Gastrocnemius medialis (tissue), 4 donors: ENCODE results near the gene GIPC1.

ENCODE experiments used
- POLR2A ChIP-seq, 2 donors: fragments of 450-650 bp; IDR thresholded peaks; one replicate each; pipeline ENCODE4 v1.6.1; 2017; ENCODE audit warnings: antibody characterized with exemption in 2 of 2, mild to moderate bottlenecking in 2 of 2, moderate library complexity in 2 of 2
- TF ChIP-seq, protein P1 (sequence below), 5 experiments: fragments of 450-650 bp in 3 of 5; fragments of 200-600 bp in 2 of 5; sonication (generic) in 2 of 5; IDR thresholded peaks in 4 of 5; conservative IDR thresholded peaks in 1 of 5; 1 replicate in 4 of 5; 2 replicates in 1 of 5; pipeline ENCODE4 v1.5.1; 2016 to 2019; ENCODE audit warnings: antibody characterized with exemption in 5 of 5, mild to moderate bottlenecking in 3 of 5, moderate library complexity in 3 of 5

DNA sequence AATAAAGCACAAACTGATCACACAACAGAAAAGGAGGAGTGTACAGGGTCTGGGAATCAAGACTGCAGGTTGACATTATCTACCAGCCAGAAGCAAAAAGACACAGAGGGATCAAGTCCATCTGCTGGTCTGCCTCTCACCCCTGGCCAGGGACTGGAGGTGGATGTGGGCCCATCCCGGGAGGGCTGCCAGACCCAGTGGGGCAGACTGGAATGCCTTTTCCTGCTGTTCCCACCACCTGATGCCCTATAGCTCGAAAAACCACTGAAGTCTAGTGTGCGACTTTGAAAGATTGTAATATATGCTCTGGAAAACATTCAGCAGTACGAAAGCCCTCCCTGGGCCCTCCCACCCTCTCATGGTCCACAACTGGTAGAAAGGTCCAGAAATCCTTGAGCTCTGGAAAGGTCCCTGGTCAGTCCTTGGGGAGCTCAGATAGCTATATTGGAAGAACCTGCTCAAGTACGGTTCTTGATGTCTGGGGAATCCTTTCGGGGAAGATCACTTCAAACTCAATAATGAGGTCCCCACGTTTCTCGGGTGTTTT, 19.6 kb upstream of the GIPC1 start:
- TF ChIP-seq, protein P1, sequence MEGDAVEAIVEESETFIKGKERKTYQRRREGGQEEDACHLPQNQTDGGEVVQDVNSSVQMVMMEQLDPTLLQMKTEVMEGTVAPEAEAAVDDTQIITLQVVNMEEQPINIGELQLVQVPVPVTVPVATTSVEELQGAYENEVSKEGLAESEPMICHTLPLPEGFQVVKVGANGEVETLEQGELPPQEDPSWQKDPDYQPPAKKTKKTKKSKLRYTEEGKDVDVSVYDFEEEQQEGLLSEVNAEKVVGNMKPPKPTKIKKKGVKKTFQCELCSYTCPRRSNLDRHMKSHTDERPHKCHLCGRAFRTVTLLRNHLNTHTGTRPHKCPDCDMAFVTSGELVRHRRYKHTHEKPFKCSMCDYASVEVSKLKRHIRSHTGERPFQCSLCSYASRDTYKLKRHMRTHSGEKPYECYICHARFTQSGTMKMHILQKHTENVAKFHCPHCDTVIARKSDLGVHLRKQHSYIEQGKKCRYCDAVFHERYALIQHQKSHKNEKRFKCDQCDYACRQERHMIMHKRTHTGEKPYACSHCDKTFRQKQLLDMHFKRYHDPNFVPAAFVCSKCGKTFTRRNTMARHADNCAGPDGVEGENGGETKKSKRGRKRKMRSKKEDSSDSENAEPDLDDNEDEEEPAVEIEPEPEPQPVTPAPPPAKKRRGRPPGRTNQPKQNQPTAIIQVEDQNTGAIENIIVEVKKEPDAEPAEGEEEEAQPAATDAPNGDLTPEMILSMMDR (IDR thresholded peaks at IDR 0.05 in 4 of 5, conservative IDR thresholded peaks at IDR 0.05 in 1 of 5), result no peak
- no peak for TF ChIP-seq POLR2A (IDR thresholded peaks at IDR 0.05)
